Renal cortical epithelial cell (primary cell): ENCODE results near the gene PAF1. TPM values are rescaled to one million over a fixed set of nuclear protein-coding genes. Genes with fewer than 3 reads are reported as not detected.

Experiments
- DNase-seq: peaks from one replicate; pipeline ENCODE4 v3.0.0-alpha.2; 2011; ENCODE audit warnings: low read depth
- total RNA-seq: library from RNA; depleted of rRNA; stranded (reverse); fragments of >200 nt; gene quantifications from 2 replicates; pipeline ENCODE4 v1.2.3, GENCODE V29; 2014

PAF1 gene
- total RNA-seq, 1 donor from 2014 or later: 40.9 TPM

GRCh38 chr19:39405958-39406655 lies 15.2 kb upstream of the PAF1 start:
- DNase-seq: no peak

- no peak for DNase-seq
These were observed 14.5 kb upstream of the PAF1 start for GRCh38 chr19:39405261-39405957.

GRCh38 chr19:39403331-39404312 lies 12.7 kb upstream of the PAF1 start:
- DNase-seq: peak; percentile 96

- peak; percentile 80 for DNase-seq
These were observed 11.7 kb upstream of the PAF1 start for GRCh38 chr19:39402346-39403300.

- DNase-seq: peak; percentile 90
These were observed 10.8 kb upstream of the PAF1 start for GRCh38 chr19:39401549-39402345.

GRCh38 chr19:39401070-39401548 lies 10.2 kb upstream of the PAF1 start:
- DNase-seq: no peak

GRCh38 chr19:39400061-39400460 lies 9.2 kb upstream of the PAF1 start:
- DNase-seq: no peak

- no peak for DNase-seq
These were observed 8.8 kb upstream of the PAF1 start for GRCh38 chr19:39399668-39400050.

- DNase-seq: peak; percentile 68
These were observed 7.5 kb upstream of the PAF1 start for GRCh38 chr19:39398297-39398864.

GRCh38 chr19:39397360-39398296 lies 6.7 kb upstream of the PAF1 start:
- DNase-seq: peak; percentile 59

- DNase-seq: peak; percentile 33
These were observed 505 bp downstream of the PAF1 start for GRCh38 chr19:39390451-39390750.

- DNase-seq: no peak
These were observed 1.1 kb downstream of the PAF1 start for GRCh38 chr19:39389631-39390414.

GRCh38 chr19:39388657-39389056 lies 2.2 kb downstream of the PAF1 start:
- no peak for DNase-seq

- no peak for DNase-seq
These were observed 4.3 kb downstream of the PAF1 start for GRCh38 chr19:39386557-39386956.

GRCh38 chr19:39385629-39386411 lies 5.1 kb downstream of the PAF1 start:
- no peak for DNase-seq

- no peak for DNase-seq
These were observed 5.9 kb downstream of the PAF1 start for GRCh38 chr19:39384839-39385568.
